ENCODE results near the gene NBL1.

NBL1 gene

DNA sequence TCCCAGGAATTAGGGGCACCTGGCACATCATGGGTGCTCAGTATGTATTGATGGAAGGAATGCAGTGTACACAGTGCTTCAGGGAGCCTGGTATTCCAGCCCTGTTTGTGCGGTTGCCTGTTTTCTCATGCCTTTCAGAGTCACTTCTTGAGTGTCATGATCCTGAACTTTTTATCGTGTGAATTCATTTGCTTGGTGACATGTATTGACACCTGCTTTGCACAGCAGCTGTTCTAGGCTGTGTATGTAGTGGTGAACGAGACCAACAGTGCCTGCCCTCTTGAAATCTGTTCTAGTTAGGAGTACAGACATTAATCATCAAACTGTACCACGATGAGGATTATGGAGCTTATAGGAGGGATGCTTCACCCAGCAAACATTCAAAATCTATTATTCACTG is 26.7 kb downstream of the NBL1 start:
- H3K4me3 ChIP-seq (ENCODE audit: low read depth, low read length): no peak overlapping the region
- TF ChIP-seq, protein P1, sequence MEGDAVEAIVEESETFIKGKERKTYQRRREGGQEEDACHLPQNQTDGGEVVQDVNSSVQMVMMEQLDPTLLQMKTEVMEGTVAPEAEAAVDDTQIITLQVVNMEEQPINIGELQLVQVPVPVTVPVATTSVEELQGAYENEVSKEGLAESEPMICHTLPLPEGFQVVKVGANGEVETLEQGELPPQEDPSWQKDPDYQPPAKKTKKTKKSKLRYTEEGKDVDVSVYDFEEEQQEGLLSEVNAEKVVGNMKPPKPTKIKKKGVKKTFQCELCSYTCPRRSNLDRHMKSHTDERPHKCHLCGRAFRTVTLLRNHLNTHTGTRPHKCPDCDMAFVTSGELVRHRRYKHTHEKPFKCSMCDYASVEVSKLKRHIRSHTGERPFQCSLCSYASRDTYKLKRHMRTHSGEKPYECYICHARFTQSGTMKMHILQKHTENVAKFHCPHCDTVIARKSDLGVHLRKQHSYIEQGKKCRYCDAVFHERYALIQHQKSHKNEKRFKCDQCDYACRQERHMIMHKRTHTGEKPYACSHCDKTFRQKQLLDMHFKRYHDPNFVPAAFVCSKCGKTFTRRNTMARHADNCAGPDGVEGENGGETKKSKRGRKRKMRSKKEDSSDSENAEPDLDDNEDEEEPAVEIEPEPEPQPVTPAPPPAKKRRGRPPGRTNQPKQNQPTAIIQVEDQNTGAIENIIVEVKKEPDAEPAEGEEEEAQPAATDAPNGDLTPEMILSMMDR (IDR thresholded peaks at IDR 0.05; ENCODE audit: borderline replicate concordance, insufficient read depth, low read depth, low read length): no peak

DNA sequence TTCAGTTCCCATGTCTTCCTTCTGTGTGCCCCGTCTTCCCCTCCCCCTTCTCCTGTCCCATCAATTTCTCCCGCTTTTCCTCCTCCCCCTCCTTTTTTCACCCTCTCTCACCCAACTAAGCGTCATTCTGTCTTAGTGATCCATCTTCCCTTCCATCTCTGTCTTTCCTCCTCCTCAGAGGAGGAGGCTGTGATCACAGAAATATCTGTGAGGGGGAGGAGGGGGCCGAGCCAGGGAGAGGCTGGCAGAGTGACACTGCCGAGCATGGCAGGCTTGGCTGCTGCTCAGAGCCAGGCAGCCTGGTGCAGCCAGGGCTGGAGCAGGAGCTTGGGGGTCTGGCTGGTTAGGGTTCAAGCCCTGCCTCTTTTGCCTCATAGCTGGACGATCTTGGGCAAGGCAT is 28.1 kb downstream of the NBL1 start:
- no peak overlapping the region for H3K4me3 ChIP-seq (ENCODE audit: low read depth, low read length)
- TF ChIP-seq, protein P1 (IDR thresholded peaks at IDR 0.05; ENCODE audit: borderline replicate concordance, insufficient read depth, low read depth, low read length): no peak

DNA sequence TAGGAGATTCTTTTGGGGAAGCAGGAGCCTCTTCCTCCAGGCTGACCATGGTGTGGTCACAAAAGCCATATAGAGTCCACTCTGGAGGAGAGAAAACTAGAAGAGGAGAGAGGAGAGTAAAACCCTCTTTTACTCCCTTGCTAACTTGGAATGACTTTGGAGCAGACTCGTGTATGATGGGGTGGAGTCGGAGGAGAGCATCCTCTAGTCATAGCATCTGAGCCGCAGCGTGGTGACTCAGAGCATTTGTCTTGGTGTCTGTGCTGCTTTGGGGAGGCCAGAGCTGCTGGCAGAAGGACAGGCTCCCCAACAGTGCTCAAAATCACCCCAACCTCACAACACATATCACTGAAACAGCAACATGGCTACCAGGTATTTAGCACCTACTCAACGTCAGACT is 31.7 kb downstream of the NBL1 start:
- TF ChIP-seq, protein P1 (IDR thresholded peaks at IDR 0.05; ENCODE audit: borderline replicate concordance, insufficient read depth, low read depth, low read length): no peak
- H3K4me3 ChIP-seq (ENCODE audit: low read depth, low read length): no peak overlapping the region

DNA sequence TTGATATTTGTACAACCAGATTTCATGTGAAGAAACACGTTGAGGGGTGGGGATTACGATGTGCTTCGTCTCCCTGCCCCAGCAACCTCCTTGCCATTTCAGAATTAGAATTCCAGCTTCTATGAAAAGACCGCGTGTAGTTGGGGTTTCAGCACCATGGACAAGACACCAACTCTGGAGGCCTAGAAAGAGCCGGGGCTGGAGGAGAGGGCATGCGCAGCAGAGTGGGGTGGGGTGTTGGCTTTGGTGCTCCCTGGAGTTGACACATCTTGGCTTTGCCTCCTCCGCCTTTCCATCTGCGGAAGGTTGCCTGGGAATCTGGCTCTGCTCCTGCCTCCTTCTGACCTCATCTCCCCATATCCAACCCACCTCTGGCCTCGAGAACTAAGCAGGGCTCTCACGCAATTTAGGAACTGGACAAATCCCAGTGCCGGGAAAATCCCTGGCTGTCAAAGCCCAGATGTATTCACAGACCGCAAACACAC is 32.4 kb downstream of the NBL1 start:
- no peak overlapping the region for H3K4me3 ChIP-seq (ENCODE audit: low read depth, low read length)
- TF ChIP-seq, protein P1 (IDR thresholded peaks at IDR 0.05; ENCODE audit: borderline replicate concordance, insufficient read depth, low read depth, low read length): no peak

DNA sequence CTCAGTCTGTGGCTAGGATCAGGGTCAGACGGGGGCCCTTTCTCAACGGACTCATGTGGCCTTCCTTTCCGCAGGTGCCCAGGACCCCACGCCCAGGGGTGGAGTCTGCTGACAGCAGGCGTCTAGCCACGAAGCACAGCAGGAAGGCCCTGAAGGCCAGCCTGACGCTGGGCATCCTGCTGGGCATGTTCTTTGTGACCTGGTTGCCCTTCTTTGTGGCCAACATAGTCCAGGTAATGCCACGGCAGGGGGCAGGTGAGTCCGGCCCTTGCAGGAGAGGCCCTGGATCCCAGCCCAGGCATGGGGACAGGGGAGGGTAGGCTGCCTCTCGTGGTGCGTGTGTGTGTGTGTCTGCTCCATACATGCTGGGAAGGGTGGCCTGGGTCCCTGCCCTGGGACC is 34.4 kb downstream of the NBL1 start:
- TF ChIP-seq, protein P1 (IDR thresholded peaks at IDR 0.05; ENCODE audit: borderline replicate concordance, insufficient read depth, low read depth, low read length): no peak
- no peak overlapping the region for H3K4me3 ChIP-seq (ENCODE audit: low read depth, low read length)

DNA sequence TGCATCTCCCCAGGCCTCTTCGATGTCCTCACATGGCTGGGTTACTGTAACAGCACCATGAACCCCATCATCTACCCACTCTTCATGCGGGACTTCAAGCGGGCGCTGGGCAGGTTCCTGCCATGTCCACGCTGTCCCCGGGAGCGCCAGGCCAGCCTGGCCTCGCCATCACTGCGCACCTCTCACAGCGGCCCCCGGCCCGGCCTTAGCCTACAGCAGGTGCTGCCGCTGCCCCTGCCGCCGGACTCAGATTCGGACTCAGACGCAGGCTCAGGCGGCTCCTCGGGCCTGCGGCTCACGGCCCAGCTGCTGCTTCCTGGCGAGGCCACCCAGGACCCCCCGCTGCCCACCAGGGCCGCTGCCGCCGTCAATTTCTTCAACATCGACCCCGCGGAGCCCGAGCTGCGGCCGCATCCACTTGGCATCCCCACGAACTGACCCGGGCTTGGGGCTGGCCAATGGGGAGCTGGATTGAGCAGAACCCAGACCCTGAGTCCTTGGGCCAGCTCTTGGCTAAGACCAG is 34.9 kb downstream of the NBL1 start:
- H3K4me3 ChIP-seq (ENCODE audit: low read depth, low read length): no peak overlapping the region
- TF ChIP-seq, protein P1 (IDR thresholded peaks at IDR 0.05; ENCODE audit: borderline replicate concordance, insufficient read depth, low read depth, low read length): no peak

DNA sequence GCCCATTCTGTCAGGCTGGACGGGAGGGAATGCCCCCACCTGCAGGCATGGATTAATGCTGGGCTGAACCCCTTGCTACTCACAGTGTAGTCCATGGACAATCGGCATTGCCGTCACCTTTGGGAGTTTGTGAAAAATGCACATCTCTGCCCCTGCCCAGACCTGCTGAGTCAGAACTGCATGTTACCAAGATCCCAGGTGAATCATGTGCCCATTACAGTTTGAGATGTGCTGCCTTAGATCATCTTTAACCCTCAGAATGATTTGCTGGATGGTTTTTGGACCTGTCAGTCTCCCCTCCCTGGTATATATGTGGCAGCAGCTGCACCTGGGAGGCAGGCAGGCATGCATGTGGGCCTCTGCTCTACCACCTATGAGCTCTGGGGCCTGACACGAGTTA is 35.6 kb downstream of the NBL1 start:
- TF ChIP-seq, protein P1 (IDR thresholded peaks at IDR 0.05; ENCODE audit: borderline replicate concordance, insufficient read depth, low read depth, low read length): no peak
- no peak overlapping the region for H3K4me3 ChIP-seq (ENCODE audit: low read depth, low read length)

Data from GM12875 (cell line).